Spleen (tissue), 7 donors: Measurements from ENCODE around the gene TRABD2B.

Source experiments
- CTCF ChIP-seq, 11 experiments: fragments of 200-600 bp in 7 of 11; fragments of 450-650 bp in 4 of 11; sonication (generic) in 4 of 11; IDR thresholded peaks in 8 of 11; conservative IDR thresholded peaks in 3 of 11; 1 replicate in 7 of 11; 2 replicates in 4 of 11; pipeline versions ENCODE4 v1.4.0 to v1.8.0; 2016 to 2021; ENCODE audit warnings: antibody characterized with exemption in 11 of 11, inconsistent platforms in 4 of 11, mild to moderate bottlenecking in 1 of 11
- POLR2A ChIP-seq, 3 donors: fragments of 450-650 bp; IDR thresholded peaks; one replicate each; pipeline ENCODE4 v1.5.1; 2017; ENCODE audit warnings: antibody characterized with exemption in 3 of 3, mild to moderate bottlenecking in 1 of 3
- donor health status: DM: no; HTN: no; CAD: no; lungs with moderate emphysema.
- donor health status: DM: no; HTN: no; CAD: no.
- donor health status: DM: no; HTN: no; CAD: no.

GRCh38 chr1:47926461-47926999 is 70.7 kb downstream of the TRABD2B start:
- no peak for TF ChIP-seq CTCF (IDR thresholded peaks at IDR 0.05 in 8 of 11, conservative IDR thresholded peaks at IDR 0.05 in 3 of 11)
- no peak for TF ChIP-seq POLR2A (IDR thresholded peaks at IDR 0.05)
